NCI-H2081 treated with DMSO at 0.1 percent for 48 hours (cell line): ENCODE data around the gene PRKCD.
"Not testable (repeated sequence)": the region's sequence is repeated elsewhere in the genome, so short reads cannot be mapped to it uniquely, and the experiment has no call there.

Source experiments
- DNase-seq: peaks from one replicate; lab custom pipeline; 2025; lab: John Stamatoyannopoulos, UW

The PRKCD gene

GRCh38 chr3:53139906-53140846, 20.8 kb upstream of the PRKCD start:
- no peak for DNase-seq

DNA sequence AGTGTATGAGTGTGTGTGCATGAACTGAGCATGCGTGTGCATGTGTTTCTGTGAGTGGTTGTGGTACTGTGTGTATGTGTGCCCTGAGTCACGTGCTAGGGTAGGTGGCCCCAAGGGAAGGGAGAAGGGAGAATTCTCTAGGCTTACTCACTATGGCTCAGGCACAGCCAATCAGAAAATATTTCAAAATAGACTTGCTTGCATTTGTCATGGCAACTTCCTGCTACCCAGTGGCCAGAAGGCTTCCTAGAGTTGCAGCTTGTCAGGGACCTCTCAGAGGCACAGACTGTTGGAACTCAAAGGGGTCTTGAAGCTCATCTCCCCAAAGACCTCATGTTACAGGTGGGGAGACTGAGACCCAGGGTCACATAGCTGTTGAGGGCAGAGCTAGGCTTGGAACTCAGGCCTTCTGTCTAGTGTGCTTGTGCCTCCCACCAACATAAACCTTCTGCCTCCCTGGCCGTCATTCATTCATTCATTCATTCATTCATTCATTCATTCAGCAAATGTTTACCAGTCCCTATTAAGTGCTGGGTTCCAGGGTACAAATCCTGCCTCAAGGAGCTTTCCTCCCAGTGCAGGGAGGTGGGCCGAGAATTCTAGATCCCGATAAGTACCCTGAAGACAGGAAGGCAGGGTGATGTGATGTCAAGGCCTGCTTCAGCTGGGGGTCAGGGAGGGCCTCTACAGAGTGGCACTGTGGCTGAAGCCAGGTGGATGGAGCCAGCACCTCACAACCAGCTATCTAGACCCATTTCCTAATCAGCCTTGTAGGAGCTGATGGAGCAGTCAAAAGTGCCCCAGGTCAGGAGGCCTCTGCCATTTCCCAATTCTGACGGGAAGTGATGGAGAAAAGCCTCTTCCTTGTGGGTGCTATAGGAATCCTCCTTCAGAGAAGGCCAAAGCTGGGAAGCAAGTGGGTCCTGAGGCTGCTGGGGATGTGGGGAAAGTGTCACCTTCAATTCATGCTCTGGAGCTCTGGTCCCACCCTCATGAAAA, 19.9 kb upstream of the PRKCD start:
- DNase-seq, result no peak

DNA sequence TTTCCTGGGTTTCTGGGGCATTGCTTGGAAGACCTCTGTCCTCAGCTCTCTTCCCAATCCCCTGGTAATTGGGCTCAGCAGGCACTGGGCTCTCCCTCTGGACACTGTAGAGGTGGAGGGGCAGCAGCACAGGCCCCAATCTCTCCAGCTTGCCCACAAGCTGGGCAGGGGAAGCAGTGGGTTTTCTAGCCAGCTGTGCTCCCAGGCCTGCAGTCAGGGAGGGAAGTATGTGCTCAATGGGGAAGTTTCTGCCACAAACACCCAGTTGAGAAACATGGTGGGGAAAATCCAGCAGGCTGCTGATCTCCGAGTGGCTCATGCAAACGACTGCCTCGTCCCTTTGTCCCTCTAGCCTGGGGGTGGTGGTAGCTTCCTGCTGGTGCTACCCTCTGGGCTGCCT, 18.0 kb upstream of the PRKCD start:
- DNase-seq, result no peak

DNA sequence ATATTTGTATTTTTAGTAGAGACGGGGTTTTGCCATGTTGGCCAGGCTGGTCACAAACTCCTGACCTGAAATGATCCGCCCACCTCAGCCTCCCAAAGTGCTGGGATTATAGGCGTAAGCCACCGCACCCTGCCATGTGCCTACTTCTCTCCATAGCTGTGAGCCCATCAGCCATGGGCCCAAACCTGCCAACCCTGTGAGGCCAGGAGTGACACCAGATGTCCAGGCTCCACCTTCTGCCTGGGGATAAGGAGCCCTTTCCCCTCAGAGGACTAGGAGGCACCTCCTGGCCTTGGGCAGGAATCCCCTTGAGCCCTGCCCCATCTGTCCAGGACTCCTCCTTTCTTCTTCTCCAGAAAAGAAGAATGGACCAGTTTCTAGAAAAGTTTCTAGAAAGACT, 16.6 kb upstream of the PRKCD start:
- DNase-seq, result no peak

DNA sequence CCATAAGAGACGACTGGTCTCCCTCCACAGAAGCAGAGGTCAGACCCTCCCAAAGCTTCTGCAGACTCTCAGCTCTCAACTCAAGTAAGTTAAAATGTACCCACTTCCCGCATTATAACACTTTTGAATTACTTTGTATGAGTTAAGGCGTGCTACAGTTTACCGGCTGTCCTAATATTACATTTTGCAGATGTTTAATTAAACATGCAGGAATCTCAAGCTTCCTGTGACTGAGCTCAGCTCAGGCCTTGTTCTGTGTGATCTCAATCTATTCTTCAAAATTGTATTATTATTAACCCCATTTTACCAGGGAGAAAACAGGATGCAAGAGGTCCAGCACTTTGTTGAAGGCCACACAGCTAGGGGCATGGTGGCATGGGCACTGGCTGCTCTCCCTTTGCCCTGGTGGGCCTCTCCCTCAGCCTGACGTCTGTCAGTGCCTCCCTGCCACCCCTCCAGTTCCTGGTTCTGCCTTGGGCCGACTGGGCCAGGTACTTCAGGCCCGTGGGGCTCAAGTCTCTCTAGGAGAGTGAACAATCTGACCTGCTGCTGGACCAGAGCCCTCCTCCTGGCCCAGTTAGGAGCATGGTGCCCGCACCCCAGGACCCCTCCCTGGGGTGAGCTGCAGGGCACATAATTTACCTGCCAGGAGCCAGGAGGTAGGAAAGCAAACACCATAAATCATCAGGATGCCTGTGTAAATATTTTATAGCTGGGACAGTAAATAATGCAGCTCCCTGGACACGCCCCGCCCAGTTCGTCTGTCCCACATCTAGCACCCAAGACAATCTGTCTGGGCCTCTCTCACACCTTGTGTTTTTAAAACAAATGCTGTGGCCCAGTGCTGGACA, 15.9 kb upstream of the PRKCD start:
- no peak for DNase-seq

GRCh38 chr3:53145713-53146080, 15.3 kb upstream of the PRKCD start:
- no peak for DNase-seq

DNA sequence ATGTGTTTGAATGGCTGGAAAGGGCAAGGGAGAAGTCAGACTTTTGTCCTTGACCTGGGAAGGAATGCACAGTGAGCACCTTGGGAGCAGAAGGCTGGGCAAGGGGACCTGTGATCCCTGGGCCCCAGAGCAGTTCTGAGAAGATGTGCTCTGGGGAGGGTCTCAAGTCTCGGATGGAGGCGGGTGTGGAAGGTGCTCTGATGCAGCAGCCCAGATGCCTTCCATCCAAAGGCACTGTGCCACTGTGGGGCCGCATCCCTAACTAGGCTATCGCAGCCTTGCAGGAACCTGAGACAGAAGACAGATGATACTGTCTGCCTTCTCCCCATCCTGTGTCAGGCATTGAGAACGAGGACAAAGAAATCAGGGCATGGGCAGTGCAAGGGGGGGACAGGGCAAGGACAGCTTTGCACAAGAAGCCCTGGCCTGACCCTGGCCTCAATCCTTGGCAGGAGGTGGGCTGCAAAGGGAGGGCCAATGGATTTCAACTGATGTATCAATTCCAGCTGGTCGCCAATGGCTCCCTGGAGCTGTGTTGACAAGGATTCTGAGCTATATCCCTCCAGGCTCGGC, 14.6 kb upstream of the PRKCD start:
- no peak for DNase-seq

DNA sequence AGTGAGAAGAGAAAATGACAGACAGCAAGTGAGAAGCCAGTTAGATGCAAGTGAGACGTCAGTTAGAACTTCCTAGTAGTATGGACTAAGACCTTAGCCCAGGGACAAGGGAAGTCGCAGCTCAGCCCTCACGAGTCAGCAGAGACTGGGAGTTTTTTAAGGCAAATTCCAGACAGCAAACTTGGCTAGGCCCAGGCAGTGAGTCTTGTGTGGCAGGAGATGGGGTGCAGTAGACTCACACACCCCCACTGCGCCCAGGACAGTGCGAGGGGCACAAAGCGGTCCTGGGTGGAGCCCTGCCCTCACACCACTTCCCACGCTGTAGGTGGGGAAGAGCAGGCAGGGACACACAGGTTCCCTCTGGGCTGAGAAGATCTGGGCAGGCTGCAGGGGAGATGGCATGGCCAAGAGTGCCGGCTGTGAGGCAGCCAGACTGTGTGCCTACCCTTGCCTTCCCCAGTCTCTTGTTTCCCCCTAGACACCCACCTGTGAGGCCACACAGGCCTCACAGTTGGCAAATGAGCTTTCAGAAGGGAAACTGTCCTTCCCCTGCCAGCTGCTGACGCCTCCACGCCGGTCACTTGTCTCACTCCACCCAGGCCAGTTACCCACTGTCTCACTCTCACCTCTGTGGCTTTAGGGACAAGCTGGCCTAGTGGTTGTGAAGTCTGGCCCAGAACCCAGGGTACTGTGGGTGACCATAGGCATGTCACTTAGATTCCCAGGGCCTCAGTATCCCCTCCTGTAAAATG, 13.7 kb upstream of the PRKCD start:
- no peak for DNase-seq

- no peak for DNase-seq
Measured at GRCh38 chr3:53147903-53148400, 13.1 kb upstream of the PRKCD start.

- no peak for DNase-seq
Measured at GRCh38 chr3:53149006-53149690, 11.9 kb upstream of the PRKCD start.

- DNase-seq, result no peak
Measured at GRCh38 chr3:53149699-53150098, 11.3 kb upstream of the PRKCD start.

DNA sequence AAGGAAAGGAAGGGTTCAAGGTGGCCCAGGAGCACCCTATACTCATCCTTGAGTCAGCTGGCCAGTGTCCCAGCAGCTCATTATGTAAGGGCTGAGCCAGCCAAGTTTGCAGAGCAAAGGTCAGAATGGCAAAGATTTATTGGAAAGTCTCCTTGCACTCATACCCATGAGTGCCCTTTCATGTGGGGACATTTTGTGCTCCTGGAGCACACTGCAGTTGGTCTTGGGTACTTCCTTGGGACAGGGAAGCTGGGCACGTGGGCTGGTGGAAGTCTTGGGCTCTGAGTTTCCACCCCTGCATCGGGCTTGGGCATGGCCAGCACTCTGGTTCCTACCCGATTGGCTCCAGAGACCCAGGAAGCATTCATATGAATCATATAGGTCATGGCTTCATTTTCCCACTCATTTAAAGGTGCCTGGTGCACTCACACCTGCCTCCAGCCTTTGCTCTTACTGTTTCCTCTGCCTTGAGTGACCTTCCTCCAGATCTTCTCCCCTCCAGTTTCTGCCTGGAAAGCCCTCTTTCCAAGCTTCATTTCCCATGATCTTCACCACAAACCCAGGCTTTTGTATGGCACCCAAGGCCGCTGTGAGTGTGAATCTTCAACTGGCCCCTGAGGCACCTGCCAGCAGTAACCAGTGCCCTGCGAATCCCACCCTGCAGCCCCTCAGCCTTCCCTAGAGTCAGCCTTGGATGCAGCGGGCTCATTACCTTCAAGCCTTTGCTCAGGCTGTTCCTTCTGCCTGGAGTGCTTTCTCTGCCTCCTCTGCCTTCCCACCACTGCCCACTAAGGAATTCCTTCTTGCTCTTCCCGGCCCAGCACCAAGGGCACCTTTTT, 10.5 kb upstream of the PRKCD start:
- DNase-seq, result no peak

GRCh38 chr3:53151086-53151438, 9.9 kb upstream of the PRKCD start:
- DNase-seq, result not testable (repeated sequence)

- DNase-seq, result no peak
Measured at GRCh38 chr3:53151465-53151864, 9.5 kb upstream of the PRKCD start.

DNA sequence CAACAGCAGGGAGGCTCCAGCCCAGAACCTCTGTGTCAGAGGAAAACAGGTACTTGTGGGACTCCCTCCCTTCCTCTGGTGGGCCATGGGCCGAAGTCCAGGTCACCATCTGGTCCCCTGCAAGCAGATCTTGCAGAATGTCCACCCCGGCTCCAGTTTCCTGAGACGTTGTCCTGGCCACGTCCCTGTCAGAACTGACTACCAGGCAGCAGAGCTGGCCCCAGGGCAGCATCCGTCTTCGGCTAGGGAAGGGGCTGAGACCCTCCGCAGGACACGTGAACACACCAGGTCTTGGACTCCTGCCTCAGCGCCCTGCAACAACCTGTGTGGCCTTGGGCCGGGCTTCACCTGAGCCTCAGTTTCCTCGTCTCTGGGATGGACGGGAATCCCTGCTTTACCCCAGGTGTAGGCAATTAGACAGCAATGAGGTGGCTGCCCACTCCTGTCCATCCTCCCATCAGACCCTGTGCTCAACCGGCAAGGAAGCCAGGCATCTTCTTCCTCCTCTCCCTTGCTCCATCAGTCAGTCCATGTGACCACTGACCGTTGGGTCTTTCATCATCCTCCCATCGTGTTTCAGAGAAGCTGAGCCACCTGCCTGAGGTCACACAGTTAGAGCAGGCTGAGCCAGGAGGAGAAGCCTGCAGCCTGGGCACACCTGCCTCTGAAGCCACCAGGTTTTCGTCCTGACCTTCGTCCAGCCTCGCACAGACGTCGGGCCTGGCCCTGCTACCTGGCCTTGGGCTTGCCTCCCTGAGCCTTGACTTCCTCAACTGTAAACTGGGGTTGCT, 8.9 kb upstream of the PRKCD start:
- no peak for DNase-seq

- DNase-seq, result no peak
Measured at GRCh38 chr3:53153264-53153823, 7.7 kb upstream of the PRKCD start.

- no peak for DNase-seq
Measured at GRCh38 chr3:53153980-53154379, 7.0 kb upstream of the PRKCD start.

- no peak for DNase-seq
Measured at GRCh38 chr3:53154881-53155285, 6.1 kb upstream of the PRKCD start.
